NOMO-1 treated with dmso at 0.1 percent for 144 hours (cell line): ENCODE data around the gene MACROD2.

Experiments used
- DNase-seq: peaks from one replicate; lab custom pipeline; 2025; ENCODE audit not compliant: unreplicated experiment; lab: John Stamatoyannopoulos, UW

Gene MACROD2

GRCh38 chr20:15063081-15063480, 1067.8 kb downstream of the MACROD2 start:
- no peak for DNase-seq

GRCh38 chr20:15064741-15065140, 1069.4 kb downstream of the MACROD2 start:
- no peak for DNase-seq

GRCh38 chr20:15065794-15066193, 1070.5 kb downstream of the MACROD2 start:
- DNase-seq = no peak

GRCh38 chr20:15068486-15068885, 1073.2 kb downstream of the MACROD2 start:
- no peak for DNase-seq

GRCh38 chr20:15069355-15069754, 1074.0 kb downstream of the MACROD2 start:
- DNase-seq = no peak

- no peak for DNase-seq
These were observed 1075.9 kb downstream of the MACROD2 start for GRCh38 chr20:15071085-15071808.

- no peak for DNase-seq
These were observed 1077.0 kb downstream of the MACROD2 start for GRCh38 chr20:15072316-15072715.

GRCh38 chr20:15075586-15075985, 1080.3 kb downstream of the MACROD2 start:
- DNase-seq = no peak

- DNase-seq = no peak
These were observed 1081.5 kb downstream of the MACROD2 start for GRCh38 chr20:15076785-15077184.

GRCh38 chr20:15077733-15078250, 1082.5 kb downstream of the MACROD2 start:
- no peak for DNase-seq

- DNase-seq = no peak
These were observed 1084.5 kb downstream of the MACROD2 start for GRCh38 chr20:15079594-15080340.

- no peak for DNase-seq
These were observed 1085.9 kb downstream of the MACROD2 start for GRCh38 chr20:15081261-15081660.

GRCh38 chr20:15091421-15092037, 1096.2 kb downstream of the MACROD2 start:
- DNase-seq = no peak

GRCh38 chr20:15098351-15098750, 1103.0 kb downstream of the MACROD2 start:
- DNase-seq = no peak

GRCh38 chr20:15099130-15099529, 1103.8 kb downstream of the MACROD2 start:
- DNase-seq = no peak

- DNase-seq = no peak
These were observed 1105.3 kb downstream of the MACROD2 start for GRCh38 chr20:15100506-15101160.

- no peak for DNase-seq
These were observed 1112.6 kb downstream of the MACROD2 start for GRCh38 chr20:15107931-15108330.

GRCh38 chr20:15109494-15109893, 1114.2 kb downstream of the MACROD2 start:
- no peak for DNase-seq

- no peak for DNase-seq
These were observed 1116.3 kb downstream of the MACROD2 start for GRCh38 chr20:15111654-15112053.

GRCh38 chr20:15113144-15113773, 1117.9 kb downstream of the MACROD2 start:
- DNase-seq = no peak
